ENCODE data around the gene RALBP1.

GRCh38 chr18:9559253-9559652, 83.9 kb downstream of the RALBP1 start:
- no peak for TF ChIP-seq POLR2A (IDR thresholded peaks at IDR 0.05)
- TF ChIP-seq, protein P1, sequence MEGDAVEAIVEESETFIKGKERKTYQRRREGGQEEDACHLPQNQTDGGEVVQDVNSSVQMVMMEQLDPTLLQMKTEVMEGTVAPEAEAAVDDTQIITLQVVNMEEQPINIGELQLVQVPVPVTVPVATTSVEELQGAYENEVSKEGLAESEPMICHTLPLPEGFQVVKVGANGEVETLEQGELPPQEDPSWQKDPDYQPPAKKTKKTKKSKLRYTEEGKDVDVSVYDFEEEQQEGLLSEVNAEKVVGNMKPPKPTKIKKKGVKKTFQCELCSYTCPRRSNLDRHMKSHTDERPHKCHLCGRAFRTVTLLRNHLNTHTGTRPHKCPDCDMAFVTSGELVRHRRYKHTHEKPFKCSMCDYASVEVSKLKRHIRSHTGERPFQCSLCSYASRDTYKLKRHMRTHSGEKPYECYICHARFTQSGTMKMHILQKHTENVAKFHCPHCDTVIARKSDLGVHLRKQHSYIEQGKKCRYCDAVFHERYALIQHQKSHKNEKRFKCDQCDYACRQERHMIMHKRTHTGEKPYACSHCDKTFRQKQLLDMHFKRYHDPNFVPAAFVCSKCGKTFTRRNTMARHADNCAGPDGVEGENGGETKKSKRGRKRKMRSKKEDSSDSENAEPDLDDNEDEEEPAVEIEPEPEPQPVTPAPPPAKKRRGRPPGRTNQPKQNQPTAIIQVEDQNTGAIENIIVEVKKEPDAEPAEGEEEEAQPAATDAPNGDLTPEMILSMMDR (IDR thresholded peaks at IDR 0.05), result no peak
